ENCODE data around the gene PWWP2A.

- TF ChIP-seq CTCF (conservative IDR thresholded peaks at IDR 0.05; ENCODE audit: low read length) (no peak), EZH2phosphoT487 (IDR thresholded peaks at IDR 0.05; ENCODE audit: borderline replicate concordance) (no peak)
Measured at GRCh38 chr5:160064995-160065614, 54.1 kb downstream of the PWWP2A start.
